IPS-18c (cell line): Measurements from ENCODE around the gene HSPA8.
"Not testable (repeated sequence)": the region's sequence is repeated elsewhere in the genome, so short reads cannot be mapped to it uniquely, and the experiment has no call there.

Experiments
- H3K4me3 ChIP-seq: 2 replicates; pipeline ENCODE4 v1.7.0; 2013; ENCODE audit warnings: low read depth, mild to moderate bottlenecking, low read length, moderate library complexity; ENCODE audit not compliant: insufficient read depth
- H3K9me3 ChIP-seq: one replicate; pipeline ENCODE4 v1.6.1; 2013; ENCODE audit warnings: mild to moderate bottlenecking, low read length, moderate library complexity; ENCODE audit not compliant: control insufficient read depth, insufficient read depth

The HSPA8 gene

DNA sequence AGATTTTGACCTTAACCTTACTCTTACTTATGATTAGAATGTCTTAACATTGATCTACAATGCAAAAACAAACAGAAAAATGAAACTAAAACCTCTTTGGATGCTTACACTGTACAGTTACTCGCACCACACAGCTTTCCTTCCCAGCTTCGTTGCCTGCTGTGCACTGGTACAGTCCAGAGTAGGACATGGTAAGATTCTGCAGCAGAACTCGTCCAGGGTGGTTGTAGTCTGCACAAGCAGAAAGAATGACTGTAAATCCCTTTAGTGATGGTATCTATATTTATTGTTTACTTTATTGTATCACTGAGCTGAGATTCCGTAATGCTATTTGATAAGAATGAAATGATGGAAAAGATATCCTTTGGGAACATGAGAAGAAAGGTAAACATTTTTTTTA lies 21.0 kb upstream of the HSPA8 start:
- H3K4me3 ChIP-seq, result no peak overlapping the region
- no peaks in the 10 kb centered on the region for H3K9me3 ChIP-seq

DNA sequence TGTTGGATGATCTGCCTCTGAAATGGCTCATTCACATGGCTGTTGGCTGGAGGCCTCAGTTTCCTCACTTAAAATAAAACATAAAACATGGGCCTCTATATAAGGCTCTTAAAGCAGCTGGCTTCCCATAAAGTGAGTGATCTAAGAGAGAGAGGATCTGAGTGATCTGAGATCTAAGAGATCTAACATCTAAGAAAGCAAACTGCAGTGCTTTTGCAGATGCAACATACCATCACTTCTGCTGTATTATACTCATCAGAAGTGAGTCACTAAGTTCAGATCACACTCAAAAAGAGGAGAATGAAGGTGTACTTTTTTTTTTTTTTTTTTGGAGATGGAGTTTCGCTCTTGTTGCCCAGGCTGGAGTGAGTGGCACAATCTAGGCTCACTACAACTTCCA lies 18.1 kb upstream of the HSPA8 start:
- Histone ChIP-seq H3K4me3 (no peak overlapping the region), H3K9me3 (no peaks in the 10 kb centered on the region)

DNA sequence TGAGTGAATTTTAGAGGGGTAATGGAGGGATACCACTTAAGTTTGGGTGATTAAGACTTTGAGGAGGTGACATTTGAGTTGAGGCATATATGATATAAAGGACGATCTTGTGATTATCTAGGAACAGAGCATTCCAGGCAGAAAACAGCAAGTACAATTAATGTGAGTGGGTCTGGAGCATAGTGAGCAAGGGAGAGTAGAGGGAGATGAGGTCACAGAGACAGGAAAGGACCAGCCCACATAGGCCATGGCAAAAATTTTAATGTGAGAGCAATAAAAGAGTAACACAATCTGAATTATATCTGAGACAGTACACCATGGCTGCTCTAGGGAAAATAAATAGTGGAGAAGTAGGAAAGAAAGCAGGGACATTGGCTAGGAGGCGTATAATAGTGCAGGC lies 14.5 kb upstream of the HSPA8 start:
- Histone ChIP-seq H3K9me3 (no peaks in the 10 kb centered on the region), H3K4me3 (no peak overlapping the region)

DNA sequence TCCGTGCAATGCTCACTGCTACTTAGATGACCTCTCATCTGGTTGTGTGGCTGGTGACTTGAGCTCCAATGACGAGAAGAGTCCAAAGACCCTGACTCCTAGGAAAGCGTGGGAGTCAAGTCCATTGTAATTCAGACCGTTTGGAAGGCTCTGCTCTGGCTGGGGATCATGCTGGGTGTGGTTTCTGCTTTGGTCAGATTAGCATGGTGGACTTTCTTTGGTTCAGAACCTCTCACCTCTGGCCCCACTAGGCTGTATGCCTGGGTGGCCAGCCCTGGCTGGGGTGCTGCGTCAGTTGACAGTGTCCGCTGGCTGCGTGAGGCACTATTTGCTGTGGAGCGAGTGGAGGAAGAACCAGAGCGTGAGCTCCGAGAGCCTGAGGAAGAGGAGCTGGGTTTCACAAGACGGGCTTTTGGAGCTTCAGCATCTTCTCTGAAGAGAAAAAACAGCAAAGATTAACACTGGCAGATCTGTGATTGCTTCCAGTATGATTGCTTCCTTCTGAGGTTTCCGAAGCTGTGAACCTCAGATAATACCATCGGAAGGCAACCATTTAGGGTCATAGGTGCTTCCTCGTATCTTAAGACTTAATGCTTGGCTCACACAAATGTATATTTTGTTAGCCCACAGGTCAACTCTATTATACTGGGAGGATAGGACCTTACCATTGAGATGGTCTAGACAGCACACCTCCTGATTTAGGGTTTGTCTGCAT lies 11.6 kb upstream of the HSPA8 start:
- H3K9me3 ChIP-seq, result no peaks in the 10 kb centered on the region
- no peak overlapping the region for H3K4me3 ChIP-seq

DNA sequence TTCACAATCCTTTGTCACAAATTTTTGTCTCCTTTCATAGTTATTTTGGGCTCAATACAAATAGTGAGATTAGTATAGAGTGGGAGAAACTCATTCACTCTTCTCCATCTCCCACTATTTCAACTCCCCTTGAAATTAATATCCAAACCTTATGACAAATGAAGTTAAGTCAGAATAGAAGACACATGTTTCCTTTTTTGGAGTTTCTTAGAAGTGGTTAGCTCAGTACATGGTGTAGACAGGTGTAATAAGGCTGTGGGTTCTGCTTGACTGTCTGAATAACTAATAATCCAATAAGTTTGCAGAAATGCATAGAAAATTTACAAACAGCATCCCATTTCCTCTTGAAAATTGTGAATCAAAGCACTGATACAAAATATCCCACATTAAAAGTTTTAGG lies 10.8 kb upstream of the HSPA8 start:
- no peak overlapping the region for H3K4me3 ChIP-seq
- no peaks in the 10 kb centered on the region for H3K9me3 ChIP-seq

DNA sequence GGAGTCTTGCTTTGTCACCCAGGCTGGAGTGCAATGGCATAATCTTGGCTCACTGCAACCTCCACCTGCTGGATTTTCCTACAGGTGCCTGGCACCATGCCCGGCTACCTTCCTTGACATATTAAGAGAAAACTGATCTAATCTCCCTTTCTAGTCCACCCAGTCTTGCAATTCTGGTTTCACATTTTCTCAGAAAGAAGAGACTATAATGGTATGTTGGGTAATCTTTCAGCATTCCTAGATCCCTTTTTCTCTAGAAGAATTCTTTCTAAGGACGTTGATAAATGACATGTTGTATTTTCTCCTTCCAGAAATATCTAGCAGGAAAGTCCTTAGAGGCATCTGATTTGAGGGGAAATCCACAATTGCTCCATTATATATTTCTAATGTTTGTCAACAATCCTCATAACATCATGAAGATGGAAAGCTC lies 10.4 kb upstream of the HSPA8 start:
- H3K9me3 ChIP-seq, result no peaks in the 10 kb centered on the region
- no peak overlapping the region for H3K4me3 ChIP-seq

DNA sequence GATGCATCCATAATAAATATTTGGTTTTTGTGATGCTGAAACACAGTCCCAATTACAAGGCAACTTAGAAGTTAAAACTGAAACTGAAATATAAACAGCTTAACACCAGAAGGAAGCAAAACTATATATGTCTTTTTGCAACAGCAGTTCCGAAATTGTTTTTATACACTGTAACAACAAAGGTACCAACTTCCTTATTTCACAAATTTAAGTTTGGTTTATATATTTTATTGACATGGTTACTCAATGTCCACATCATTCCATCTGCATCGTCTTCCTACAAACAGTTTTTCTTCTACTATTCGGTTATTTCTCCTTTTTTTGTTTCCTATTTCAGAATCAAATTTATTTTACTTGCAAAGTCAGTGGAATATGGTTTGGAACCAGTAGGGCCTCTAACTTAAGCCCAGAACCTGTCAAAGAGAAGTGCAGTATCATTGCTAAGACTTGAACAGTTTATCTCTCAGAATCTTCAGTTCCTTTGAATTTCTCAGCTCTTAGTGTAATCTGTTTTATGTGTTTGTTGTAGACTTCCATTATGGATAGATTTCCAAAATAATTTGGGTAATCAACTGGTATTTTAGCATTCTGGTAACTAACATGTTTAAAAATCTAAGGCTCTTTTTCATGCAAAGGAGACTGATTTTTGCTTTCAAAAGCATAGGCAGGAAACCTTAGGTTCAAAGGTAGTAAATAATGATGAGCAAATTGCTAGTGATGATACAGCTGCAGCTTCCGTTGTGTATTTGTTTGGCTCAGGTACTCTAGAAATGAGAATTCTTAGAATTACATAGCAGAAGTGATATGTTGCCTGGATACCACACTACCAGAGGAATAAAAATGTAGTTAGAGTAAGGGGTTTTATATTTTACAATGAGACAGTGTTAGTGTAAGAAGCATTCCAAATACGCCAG lies 8.2 kb upstream of the HSPA8 start:
- no peaks in the 10 kb centered on the region for H3K9me3 ChIP-seq
- H3K4me3 ChIP-seq, result no peak overlapping the region

DNA sequence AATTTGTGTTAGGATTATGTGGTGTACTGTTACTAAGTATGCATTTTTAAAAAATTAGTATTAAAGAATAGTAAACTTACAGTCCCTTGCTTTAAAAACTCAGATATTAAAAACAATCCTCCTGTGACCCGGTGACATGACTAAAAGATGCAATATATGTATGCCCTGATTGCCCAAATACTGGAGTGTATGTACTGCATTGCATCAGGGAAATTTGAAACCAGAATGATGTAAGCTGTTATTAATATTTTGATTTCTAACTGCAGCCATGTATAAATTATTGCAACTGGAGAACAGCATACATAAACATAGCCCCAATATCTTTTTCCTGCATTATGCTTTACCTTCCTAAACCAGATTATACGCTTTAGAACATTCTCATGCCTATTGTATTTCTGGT lies 3.7 kb upstream of the HSPA8 start:
- Histone ChIP-seq H3K4me3 (no peak overlapping the region), H3K9me3 (no peaks in the 10 kb centered on the region)

DNA sequence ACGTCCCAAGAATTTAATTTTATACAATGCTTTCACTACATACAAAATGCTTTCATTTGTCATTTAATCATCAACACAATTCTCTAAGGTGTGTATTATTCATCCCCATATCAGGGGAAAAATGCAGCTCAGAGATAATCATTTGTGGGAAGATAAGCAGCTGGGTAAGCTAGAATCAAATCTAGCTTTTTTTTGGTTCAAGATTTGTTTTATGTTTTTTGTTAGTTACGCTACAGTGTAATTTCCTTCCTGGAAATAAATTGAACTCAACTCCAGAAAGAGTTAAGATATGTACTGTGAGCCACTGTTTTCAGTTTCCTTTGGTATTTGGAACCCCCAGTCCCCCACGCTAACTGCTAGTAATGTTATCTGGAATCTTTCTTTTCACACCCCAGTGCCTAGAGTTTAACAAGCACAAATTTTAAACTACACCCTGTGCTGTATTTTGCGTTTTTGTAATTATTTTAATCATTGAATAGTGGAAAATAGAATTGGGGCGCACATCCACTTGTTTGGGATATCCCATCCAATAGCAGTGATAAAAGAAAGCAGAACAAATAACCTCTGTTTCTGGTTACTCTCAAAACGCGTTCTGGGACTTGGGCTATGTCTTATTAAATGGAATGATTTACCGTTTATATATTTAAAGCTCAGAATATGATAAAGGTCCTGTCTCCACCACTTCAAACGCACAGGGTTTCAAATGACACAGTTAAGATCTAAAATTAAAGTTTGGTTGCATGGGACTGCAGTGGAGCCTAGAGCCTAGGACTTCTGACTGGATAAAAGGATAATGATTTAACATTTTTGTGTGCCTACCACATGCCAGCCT lies 2.1 kb upstream of the HSPA8 start:
- peak overlapping the region; percentile 98 for H3K4me3 ChIP-seq
- no peaks in the 10 kb centered on the region for H3K9me3 ChIP-seq

DNA sequence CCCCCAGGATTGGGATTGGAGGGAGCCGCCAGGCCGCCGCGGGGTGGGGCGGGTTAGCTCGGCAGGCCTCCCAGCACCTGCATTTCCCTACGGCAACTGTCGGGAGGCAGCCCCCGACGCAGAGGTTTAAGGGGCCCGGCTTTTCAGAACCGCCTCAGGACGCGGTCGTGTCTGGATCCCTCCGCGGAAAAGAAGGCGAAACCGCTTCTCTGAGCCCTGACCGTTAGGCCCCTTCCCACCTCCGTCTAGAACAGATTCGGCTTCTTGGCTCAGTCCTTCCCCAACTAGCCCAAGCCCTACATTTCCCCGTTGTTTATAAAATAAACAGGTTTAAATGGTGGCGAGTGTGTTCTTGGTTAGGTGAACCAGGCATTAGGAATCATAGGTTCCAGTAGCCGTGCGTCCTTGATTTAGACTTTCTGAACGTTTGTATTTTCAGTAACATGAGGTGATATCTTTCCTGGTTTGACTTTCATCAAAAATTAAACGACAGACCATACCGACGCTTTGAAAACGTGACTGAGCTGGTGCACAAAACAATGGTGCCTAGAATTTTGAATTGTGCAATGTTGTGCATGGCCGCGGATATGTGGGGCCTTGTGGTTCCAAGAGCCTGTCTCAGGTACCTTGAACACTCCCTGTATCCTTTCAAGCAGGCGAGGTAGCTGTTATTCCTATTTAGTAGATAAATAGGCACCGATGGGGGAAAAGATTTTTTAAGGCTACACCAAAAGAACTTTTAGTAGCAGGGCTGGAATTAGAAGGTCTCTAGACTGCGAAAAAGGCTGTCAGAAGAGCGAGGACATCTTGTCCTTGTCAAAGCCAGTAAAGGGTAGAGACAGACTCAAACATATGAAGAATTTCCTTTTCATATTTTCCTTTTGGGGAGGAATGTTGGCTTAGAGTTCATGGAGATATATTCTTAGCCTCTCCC lies 1.2 kb upstream of the HSPA8 start:
- Histone ChIP-seq H3K9me3 (no peaks in the 10 kb centered on the region), H3K4me3 (peak overlapping the region; percentile 98)

DNA sequence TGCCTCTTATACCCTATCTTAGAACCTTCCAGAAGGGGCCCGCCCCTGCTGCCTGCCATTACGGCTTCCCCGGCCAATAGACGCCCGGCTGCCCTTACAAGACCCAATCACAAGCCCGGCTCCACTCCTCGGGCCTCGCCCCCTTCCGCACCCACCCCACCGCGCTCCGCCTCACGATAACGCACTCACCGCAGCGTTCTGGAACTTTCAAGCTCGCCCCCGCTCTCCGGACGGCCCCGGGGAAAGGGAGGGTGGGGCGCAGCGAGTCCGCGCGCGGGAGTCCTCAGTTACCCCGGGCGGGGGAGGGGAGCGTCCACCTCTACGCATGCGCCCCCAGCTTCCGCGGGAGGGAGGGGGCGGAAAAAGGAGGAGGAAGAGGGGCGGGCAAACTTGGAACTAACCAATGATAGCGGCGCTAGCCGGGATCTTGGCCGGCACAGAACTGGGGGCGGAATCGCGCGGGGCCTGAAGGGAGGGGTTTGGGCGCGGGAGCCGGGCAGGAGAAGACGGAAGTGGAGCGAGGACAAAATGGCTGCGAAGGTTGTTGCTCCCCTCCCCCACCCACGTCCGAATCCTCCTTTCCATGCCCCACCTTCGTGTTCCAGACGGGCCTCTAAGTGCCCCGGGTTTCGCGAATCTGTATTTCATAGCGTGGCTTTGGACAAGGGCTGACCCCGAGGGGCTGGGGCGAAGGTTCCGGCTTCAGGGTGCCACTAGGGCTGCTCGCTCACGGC lies 389 bp upstream of the HSPA8 start:
- Histone ChIP-seq H3K9me3 (no peaks in the 10 kb centered on the region), H3K4me3 (peak overlapping the region; percentile 98)

DNA sequence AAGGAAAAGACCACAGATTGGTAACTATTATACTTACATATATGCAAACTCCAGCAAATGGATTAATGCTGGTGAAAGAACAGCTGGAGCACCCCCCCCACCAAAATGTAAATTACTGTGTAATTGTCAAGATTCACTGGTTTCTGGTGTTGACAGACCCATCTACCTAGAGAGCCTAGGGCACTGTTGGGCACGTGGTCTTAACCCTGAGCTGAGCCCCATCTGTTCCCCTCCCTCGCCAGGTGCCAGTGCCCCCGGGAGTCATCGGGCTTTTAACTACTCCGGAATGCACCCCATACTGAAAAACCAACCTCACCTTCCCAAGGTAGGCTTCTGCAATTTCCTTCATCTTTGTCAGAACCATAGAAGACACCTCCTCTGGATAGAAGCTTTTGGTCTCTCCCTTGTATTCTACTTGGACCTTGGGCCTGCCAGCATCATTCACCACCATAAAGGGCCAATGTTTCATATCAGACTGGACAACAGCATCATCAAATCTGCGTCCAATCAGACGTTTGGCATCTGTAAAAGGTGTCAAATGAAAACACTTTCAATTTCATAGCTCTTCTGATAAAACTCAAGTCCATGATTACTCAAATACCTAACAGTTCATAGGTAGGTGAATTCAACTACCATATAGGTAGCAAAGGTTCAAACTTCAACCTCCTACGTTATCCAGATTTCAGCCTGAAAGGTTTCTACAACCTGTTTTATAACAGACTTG lies 1.5 kb downstream of the HSPA8 start:
- Histone ChIP-seq H3K9me3 (peaks cover 2% of the 10 kb centered on the region), H3K4me3 (peak overlapping the region; percentile 98)

DNA sequence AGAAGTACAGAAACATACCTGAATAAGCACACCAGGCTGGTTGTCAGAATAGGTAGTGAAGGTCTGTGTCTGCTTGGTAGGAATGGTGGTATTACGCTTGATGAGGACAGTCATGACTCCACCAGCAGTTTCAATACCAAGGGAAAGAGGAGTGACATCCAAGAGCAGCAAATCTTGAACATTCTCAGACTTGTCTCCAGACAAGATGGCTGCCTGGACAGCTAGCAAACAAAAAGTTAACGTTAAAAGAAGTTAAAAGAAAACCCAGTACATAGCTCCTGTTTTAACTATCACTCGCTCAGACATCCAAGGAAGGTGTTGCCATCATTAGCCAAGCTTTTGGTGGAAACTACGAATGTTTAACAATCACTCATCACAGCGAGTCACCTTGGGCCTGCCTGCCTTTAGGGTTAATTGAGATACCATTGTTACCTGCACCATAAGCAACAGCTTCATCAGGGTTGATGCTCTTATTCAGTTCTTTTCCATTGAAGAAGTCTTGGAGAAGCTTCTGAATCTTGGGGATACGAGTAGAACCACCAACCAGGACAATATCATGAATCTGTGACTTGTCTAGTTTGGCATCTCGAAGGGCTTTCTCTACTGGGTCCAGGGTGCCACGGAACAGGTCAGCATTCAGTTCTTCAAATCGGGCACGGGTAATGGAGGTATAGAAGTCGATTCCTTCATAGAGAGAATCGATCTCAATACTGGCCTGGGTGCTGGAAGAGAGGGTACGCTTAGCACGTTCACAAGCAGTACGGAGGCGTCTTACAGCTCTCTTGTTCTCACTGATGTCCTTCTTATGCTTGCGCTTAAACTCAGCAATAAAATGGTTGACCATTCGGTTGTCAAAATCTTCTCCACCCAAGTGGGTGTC lies 2.7 kb downstream of the HSPA8 start:
- H3K9me3 ChIP-seq, result not testable (repeated sequence)
- peak overlapping the region; percentile 98 for H3K4me3 ChIP-seq

DNA sequence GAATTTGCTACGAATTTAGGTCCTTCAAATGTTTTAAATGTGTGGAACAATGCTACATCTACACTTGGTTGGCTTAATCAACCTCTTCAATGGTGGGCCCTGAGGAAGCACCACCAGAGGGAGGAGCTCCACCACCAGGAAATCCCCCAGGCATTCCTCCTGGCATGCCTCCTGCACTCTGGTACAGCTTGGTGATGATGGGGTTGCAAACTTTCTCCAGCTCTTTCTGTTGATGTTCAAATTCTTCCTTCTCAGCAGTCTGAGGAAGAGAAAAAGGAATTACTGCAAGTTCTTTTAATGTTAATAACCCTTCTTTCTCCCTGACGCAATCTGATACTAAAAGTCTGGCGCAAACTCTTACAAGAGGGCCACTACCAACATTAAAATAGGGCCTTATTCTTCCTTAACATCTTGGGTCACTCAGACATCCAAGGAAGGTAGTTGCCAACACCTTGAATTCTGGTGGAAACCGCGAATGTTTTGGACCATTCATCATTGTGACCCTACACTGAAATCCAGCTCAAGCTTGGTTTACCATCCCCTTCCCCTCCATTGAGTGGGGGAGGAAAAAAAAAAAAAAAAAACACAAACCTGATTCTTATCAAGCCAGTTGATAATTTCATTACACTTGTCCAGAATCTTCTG lies 4.2 kb downstream of the HSPA8 start:
- Histone ChIP-seq H3K9me3 (peaks cover 2% of the 10 kb centered on the region), H3K4me3 (no peak overlapping the region)
